Type B pancreatic cell (in vitro differentiated cells): ENCODE results near the gene ATP2B1. TPM values are rescaled to one million over a fixed set of nuclear protein-coding genes. Genes with fewer than 3 reads are reported as not detected.

Experiments
- DNase-seq: peaks from one replicate; pipeline ENCODE4 v3.0.0; 2021; ENCODE audit warnings: mixed read lengths; ENCODE audit not compliant: unreplicated experiment; ENCODE audit errors: extremely low spot score
- H3K27ac Mint-ChIP-seq: 2 replicates; pipeline ENCODE4 v1.8.0; 2021; ENCODE audit warnings: mild to moderate bottlenecking, mixed read lengths
- H3K27me3 Mint-ChIP-seq: 2 replicates; pipeline ENCODE4 v1.8.0; 2021; ENCODE audit warnings: mixed read lengths
- H3K36me3 Mint-ChIP-seq: 2 replicates; pipeline ENCODE4 v1.8.0; 2021; ENCODE audit warnings: mixed read lengths
- H3K4me1 Mint-ChIP-seq: one replicate; pipeline ENCODE4 v1.8.0; 2021; ENCODE audit warnings: mixed read lengths; ENCODE audit not compliant: unreplicated experiment
- H3K4me3 Mint-ChIP-seq: 2 replicates; pipeline ENCODE4 v1.8.0; 2021; ENCODE audit warnings: mild to moderate bottlenecking, mixed read lengths
- H3K9me3 Mint-ChIP-seq: 2 replicates; pipeline ENCODE4 v1.8.0; 2021; ENCODE audit warnings: mixed read lengths
- total RNA-seq: library from RNA; stranded (reverse); gene quantifications from 2 replicates; pipeline ENCODE4 v1.2.1, GENCODE V29; 2021; ENCODE audit warnings: low replicate concordance
- TF ChIP-seq, protein P1 (sequence below): fragments of 200-600 bp; sonication (generic); conservative IDR thresholded peaks from 2 replicates; pipeline ENCODE4 v1.5.0; 2021; ENCODE audit warnings: antibody characterized with exemption, mild to moderate bottlenecking

Gene ATP2B1
- total RNA-seq, 1 donor from 2014 or later: 95.2 TPM

DNA sequence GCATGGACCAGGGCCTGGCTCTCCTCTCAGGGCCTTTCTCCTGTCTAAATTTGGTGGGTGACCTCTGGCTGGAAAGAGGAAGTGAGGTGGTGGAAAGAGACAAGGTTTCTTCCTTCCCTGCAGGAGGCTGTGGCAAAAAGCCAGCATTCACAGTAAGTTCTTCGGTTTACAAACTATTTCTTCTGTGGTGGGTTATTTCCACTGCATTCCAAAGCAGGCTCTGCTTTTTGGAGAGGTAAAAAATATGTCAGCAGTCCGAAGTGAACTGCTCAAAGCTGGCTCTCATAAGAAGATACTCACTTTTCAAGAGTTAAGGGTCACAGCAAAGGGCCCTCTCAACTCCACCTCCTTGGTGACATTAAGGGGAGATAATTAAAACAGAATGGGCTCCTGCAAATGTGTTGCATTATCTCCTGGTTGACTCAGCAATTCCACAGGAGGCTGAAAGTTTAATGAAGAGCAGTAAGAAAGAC is 133.9 kb downstream of the ATP2B1 start:
- H3K27me3 Mint-ChIP-seq: no peaks in the 10 kb centered on the region
- peaks cover 21% of the 10 kb centered on the region for H3K4me1 Mint-ChIP-seq
- DNase-seq: no peak
- TF ChIP-seq, protein P1, sequence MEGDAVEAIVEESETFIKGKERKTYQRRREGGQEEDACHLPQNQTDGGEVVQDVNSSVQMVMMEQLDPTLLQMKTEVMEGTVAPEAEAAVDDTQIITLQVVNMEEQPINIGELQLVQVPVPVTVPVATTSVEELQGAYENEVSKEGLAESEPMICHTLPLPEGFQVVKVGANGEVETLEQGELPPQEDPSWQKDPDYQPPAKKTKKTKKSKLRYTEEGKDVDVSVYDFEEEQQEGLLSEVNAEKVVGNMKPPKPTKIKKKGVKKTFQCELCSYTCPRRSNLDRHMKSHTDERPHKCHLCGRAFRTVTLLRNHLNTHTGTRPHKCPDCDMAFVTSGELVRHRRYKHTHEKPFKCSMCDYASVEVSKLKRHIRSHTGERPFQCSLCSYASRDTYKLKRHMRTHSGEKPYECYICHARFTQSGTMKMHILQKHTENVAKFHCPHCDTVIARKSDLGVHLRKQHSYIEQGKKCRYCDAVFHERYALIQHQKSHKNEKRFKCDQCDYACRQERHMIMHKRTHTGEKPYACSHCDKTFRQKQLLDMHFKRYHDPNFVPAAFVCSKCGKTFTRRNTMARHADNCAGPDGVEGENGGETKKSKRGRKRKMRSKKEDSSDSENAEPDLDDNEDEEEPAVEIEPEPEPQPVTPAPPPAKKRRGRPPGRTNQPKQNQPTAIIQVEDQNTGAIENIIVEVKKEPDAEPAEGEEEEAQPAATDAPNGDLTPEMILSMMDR: no peak
- H3K36me3 Mint-ChIP-seq: no peaks in the 10 kb centered on the region
- peak overlapping the region; percentile 21 for H3K27ac Mint-ChIP-seq
- H3K9me3 Mint-ChIP-seq: no peaks in the 10 kb centered on the region
- no peak overlapping the region for H3K4me3 Mint-ChIP-seq

DNA sequence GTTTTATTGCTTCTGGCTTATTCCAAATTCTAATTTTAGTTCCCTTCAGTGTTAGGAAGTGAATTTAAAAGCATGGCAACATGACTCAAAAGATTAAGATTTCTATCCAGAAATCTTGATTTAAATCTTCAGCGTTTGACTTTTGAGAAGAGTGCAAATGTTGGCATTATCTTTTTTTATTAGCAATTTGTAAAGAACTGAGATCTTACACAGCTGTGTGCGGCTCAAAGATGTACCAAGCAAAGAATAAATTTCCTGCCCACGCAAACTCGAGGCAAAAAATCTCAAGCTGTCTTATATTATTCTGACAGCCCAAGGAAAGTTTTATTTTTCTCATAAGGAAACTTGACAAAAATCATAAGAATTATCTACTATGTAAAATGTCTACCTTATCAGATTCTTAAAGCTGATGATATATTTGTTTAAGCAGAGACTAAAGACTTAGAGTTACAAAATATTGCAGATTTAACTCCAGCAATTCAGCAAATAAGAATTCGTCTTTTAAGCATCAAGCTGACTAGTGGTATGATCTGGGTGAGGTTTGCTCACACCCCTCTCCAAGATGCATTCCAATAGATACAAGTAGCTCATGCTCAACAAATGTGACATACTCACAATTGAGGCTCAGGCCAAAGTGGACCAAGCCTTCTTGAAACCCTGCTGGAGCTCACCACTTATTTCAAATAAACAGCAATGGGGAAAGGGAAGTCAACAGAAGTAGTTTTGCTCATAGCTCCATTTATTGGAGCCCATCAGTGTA is 135.4 kb downstream of the ATP2B1 start:
- Mint-ChIP-seq H3K9me3 (no peaks in the 10 kb centered on the region), H3K4me3 (no peak overlapping the region), H3K27ac (no peak overlapping the region), H3K4me1 (peaks cover 21% of the 10 kb centered on the region), H3K36me3 (no peaks in the 10 kb centered on the region), H3K27me3 (no peaks in the 10 kb centered on the region)
- TF ChIP-seq, protein P1: no peak
- DNase-seq: no peak

DNA sequence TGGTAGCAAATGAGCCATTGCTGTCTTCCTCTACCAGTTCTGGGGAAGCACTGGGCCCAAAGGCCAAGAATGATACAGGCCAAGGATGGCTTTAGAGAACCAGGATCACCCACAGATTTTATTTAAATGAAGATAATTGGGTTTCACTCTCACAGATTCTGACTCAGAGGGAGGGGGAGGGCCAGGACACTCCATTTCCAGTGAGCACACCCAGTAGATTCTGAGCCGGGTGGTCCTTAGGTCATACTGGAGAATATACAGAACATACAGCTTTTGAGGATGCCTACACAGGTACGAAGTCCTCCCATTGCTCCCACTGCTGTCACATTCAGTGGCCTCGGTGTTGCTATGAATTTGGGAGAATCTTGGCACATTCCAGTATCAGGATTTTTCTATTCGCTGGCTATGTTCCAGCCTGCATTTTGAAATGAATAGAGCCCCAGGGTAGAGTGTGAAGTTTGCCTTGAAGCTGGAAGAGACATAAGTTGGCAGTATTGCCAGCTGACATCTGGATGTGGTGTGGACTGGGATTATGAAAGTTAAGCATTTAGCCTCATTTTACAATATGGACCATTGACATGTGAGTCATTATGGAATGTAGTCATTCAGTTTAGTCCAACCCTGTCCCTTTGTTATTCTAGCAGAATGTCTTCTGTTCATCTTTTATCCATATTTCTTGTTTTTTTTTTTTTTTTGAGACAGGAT is 137.0 kb downstream of the ATP2B1 start:
- no peak overlapping the region for H3K4me3 Mint-ChIP-seq
- no peaks in the 10 kb centered on the region for H3K9me3 Mint-ChIP-seq
- no peaks in the 10 kb centered on the region for H3K36me3 Mint-ChIP-seq
- peaks cover 24% of the 10 kb centered on the region for H3K4me1 Mint-ChIP-seq
- H3K27ac Mint-ChIP-seq: no peak overlapping the region
- no peaks in the 10 kb centered on the region for H3K27me3 Mint-ChIP-seq
- DNase-seq: no peak
- TF ChIP-seq, protein P1: no peak

DNA sequence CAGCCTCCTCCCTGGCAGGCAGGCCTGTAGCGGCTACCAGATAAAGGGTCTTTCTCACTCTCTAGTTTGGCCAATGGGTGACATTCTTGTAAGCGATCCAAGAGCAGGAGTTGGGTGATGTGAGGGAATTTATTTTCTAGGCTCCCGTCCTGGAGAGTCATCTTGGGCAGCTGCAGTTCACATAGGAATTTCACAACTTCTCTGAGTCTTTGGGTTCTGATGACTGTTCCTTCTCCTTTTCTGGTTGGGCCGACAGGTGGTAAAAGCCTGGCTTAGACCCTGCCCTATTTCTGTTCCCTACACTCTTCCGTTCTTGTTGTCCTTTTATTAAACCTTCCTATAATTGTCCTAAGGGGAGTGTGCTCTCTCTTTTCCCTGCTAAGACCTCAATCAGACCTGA is 140.2 kb downstream of the ATP2B1 start:
- Mint-ChIP-seq H3K9me3 (no peaks in the 10 kb centered on the region), H3K4me1 (peaks cover 18% of the 10 kb centered on the region), H3K36me3 (no peaks in the 10 kb centered on the region), H3K27me3 (no peaks in the 10 kb centered on the region), H3K4me3 (no peak overlapping the region), H3K27ac (no peak overlapping the region)
- TF ChIP-seq, protein P1: no peak
- no peak for DNase-seq

DNA sequence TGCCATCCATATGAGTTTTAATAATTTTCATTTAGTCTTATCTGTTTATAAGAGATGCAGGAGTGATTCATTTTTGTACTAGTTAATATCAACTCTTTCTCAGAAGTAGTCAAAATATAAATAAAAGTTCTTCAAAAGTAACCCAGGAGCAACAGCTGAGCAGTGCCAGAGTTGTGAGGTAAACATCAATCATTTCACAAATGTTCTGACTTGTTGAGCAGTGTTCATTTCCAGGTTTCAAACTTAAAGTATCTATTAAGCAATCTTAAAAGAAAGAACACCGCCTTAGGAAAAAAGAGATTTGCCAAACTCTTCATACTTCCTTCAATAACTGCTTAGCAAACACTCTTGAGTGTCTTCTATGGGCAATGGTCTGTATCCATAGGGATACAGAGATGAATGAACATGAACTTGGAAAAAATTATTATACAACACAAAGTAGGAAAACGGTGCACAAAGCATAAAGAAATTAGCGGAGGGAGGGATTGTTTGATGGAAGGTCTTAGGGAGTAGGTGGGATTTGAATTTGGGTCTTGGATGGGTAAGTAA is 140.9 kb downstream of the ATP2B1 start:
- no peak for DNase-seq
- no peaks in the 10 kb centered on the region for H3K36me3 Mint-ChIP-seq
- no peak overlapping the region for H3K4me3 Mint-ChIP-seq

More for the DNA sequence above, 140.9 kb downstream of the ATP2B1 start:
- TF ChIP-seq, protein P1: no peak
- no peak overlapping the region for H3K27ac Mint-ChIP-seq
- H3K27me3 Mint-ChIP-seq: no peaks in the 10 kb centered on the region
- no peaks in the 10 kb centered on the region for H3K9me3 Mint-ChIP-seq
- H3K4me1 Mint-ChIP-seq: peaks cover 16% of the 10 kb centered on the region
